H9 (cell line): Measurements from ENCODE around the gene MEGF9. TPM values are rescaled to one million over a fixed set of nuclear protein-coding genes. Genes with fewer than 3 reads are reported as not detected.

Source experiments
- DNase-seq: peaks from one replicate; pipeline ENCODE4 v3.0.0-alpha.2; 2017
- H2AFZ ChIP-seq: one replicate; pipeline ENCODE4 v1.6.1; 2013; ENCODE audit warnings: mild to moderate bottlenecking, low read length, control low read depth, moderate library complexity
- H2AK5ac ChIP-seq: 2 replicates; pipeline ENCODE4 v1.6.1; 2013; ENCODE audit warnings: low read length, control low read depth, mixed read lengths; ENCODE audit not compliant: insufficient read length
- H2BK120ac ChIP-seq: one replicate; pipeline ENCODE4 v1.6.1; 2013; ENCODE audit warnings: low read depth, mild to moderate bottlenecking, low read length, control low read depth, inconsistent platforms; ENCODE audit not compliant: poor library complexity, severe bottlenecking
- H2BK12ac ChIP-seq: 2 replicates; pipeline ENCODE4 v1.6.1; 2013; ENCODE audit warnings: low read length, control low read depth, mixed read lengths, low read depth; ENCODE audit not compliant: insufficient read length
- H2BK15ac ChIP-seq: 2 replicates; pipeline ENCODE4 v1.6.1; 2013; ENCODE audit warnings: low read depth, low read length, control low read depth
- H2BK20ac ChIP-seq: one replicate; pipeline ENCODE4 v1.6.1; 2013; ENCODE audit warnings: low read depth, mild to moderate bottlenecking, low read length, control low read depth, inconsistent platforms; ENCODE audit not compliant: poor library complexity, severe bottlenecking
- H2BK5ac ChIP-seq: 2 replicates; pipeline ENCODE4 v1.6.1; 2013; ENCODE audit warnings: low read length, control low read depth, mixed read lengths; ENCODE audit not compliant: insufficient read length
- H3K14ac ChIP-seq: 2 replicates; pipeline ENCODE4 v1.6.1; 2013; ENCODE audit warnings: low read length, control low read depth; ENCODE audit not compliant: insufficient read depth
- H3K18ac ChIP-seq: 2 replicates; pipeline ENCODE4 v1.6.1; 2013; ENCODE audit warnings: low read depth, mild to moderate bottlenecking, mixed read lengths, low read length, control low read depth; ENCODE audit not compliant: insufficient read length
- H3K23ac ChIP-seq: 2 replicates; pipeline ENCODE4 v1.6.1; 2013; ENCODE audit warnings: low read length, control low read depth, mixed read lengths, low read depth; ENCODE audit not compliant: insufficient read length
- H3K23me2 ChIP-seq: 2 replicates; pipeline ENCODE4 v1.6.1; 2013; ENCODE audit warnings: low read depth, mild to moderate bottlenecking, mixed read lengths, low read length, control low read depth; ENCODE audit not compliant: insufficient read length, poor library complexity, severe bottlenecking
- H3K27ac ChIP-seq: 2 replicates; pipeline ENCODE4 v1.5.1; 2013; ENCODE audit warnings: low read length, control low read depth, mixed read lengths, low read depth; ENCODE audit not compliant: insufficient read length
- H3K27me3 ChIP-seq: 2 replicates; pipeline ENCODE4 v1.6.1; 2013; ENCODE audit warnings: low read length, control low read depth, inconsistent platforms; ENCODE audit not compliant: insufficient read depth
- H3K4ac ChIP-seq: 2 replicates; pipeline ENCODE4 v1.6.1; 2013; ENCODE audit warnings: low read depth, mild to moderate bottlenecking, control low read depth, inconsistent platforms, low read length, moderate library complexity
- H3K4me1 ChIP-seq: 2 replicates; pipeline ENCODE4 v1.6.1; 2013; ENCODE audit warnings: low read length, control low read depth, inconsistent platforms; ENCODE audit not compliant: insufficient read depth
- H3K4me2 ChIP-seq: 2 replicates; pipeline ENCODE4 v1.6.1; 2013; ENCODE audit warnings: low read length, control low read depth, mixed read lengths; ENCODE audit not compliant: insufficient read length, insufficient read depth
- H3K56ac ChIP-seq: 2 replicates; pipeline ENCODE4 v1.6.1; 2013; ENCODE audit warnings: low read depth, mild to moderate bottlenecking, mixed read lengths, low read length, control low read depth; ENCODE audit not compliant: insufficient read length
- H3K79me1 ChIP-seq: 2 replicates; pipeline ENCODE4 v1.6.1; 2013; ENCODE audit warnings: low read depth, mild to moderate bottlenecking, moderate library complexity, low read length, control low read depth, inconsistent platforms; ENCODE audit not compliant: insufficient read depth, poor library complexity, severe bottlenecking
- H3K79me2 ChIP-seq: 2 replicates; pipeline ENCODE4 v1.6.1; 2013; ENCODE audit warnings: low read length, control low read depth, inconsistent platforms; ENCODE audit not compliant: insufficient read depth
- H3K9ac ChIP-seq: 2 replicates; pipeline ENCODE4 v1.6.1; 2013; ENCODE audit warnings: low read length, control low read depth, mixed read lengths; ENCODE audit not compliant: insufficient read length; ENCODE audit errors: extremely low read depth
- H3K9me3 ChIP-seq: one replicate; pipeline ENCODE4 v1.6.1; 2013; ENCODE audit warnings: low read depth, low read length, inconsistent platforms; ENCODE audit not compliant: control insufficient read depth
- H3T11ph ChIP-seq: one replicate; pipeline ENCODE4 v1.6.1; 2013; ENCODE audit warnings: mild to moderate bottlenecking, low read length, control low read depth, inconsistent platforms
- H4K20me1 ChIP-seq: one replicate; pipeline ENCODE4 v1.6.1; 2013; ENCODE audit not compliant: control insufficient read depth, insufficient read length, insufficient read depth
- H4K5ac ChIP-seq: 2 replicates; pipeline ENCODE4 v1.6.1; 2013; ENCODE audit warnings: low read depth, mild to moderate bottlenecking, mixed read lengths, low read length, control low read depth; ENCODE audit not compliant: insufficient read length
- H4K8ac ChIP-seq: replicated peaks from 2 replicates; pipeline ENCODE4 v1.6.1; 2013; ENCODE audit warnings: low read length, control low read depth, mixed read lengths, low read depth; ENCODE audit not compliant: insufficient read length
- H4K91ac ChIP-seq: 2 replicates; pipeline ENCODE4 v1.6.1; 2013; ENCODE audit warnings: low read depth, mild to moderate bottlenecking, moderate library complexity, mixed read lengths, low read length, control low read depth; ENCODE audit not compliant: insufficient read length
- H3K27ac Mint-ChIP-seq, 3 experiments: 2 replicates in 2 of 3; 3 replicates in 1 of 3; pipeline ENCODE4 v1.8.0; 2020 to 2021; ENCODE audit warnings: mixed read lengths in 3 of 3, mild to moderate bottlenecking in 1 of 3, moderate library complexity in 1 of 3
- H3K27me3 Mint-ChIP-seq: 2 replicates; pipeline ENCODE4 v1.8.0; 2021; ENCODE audit warnings: low read depth, mild to moderate bottlenecking, moderate library complexity, mixed read lengths
- H3K36me3 Mint-ChIP-seq, 3 experiments: 2 replicates in 2 of 3; 3 replicates in 1 of 3; pipeline ENCODE4 v1.8.0; 2020 to 2021; ENCODE audit warnings: low read depth in 3 of 3, mixed read lengths in 3 of 3; ENCODE audit not compliant: insufficient read depth in 1 of 3
- H3K4me1 Mint-ChIP-seq, 2 experiments: 2 replicates each; pipeline ENCODE4 v1.8.0; 2020; ENCODE audit warnings: mixed read lengths in 2 of 2
- H3K4me3 Mint-ChIP-seq, 2 experiments: 2 replicates in 1 of 2; 3 replicates in 1 of 2; pipeline ENCODE4 v1.8.0; 2020 to 2021; ENCODE audit warnings: mild to moderate bottlenecking in 2 of 2, mixed read lengths in 2 of 2, moderate library complexity in 1 of 2
- H3K9me3 Mint-ChIP-seq, 2 experiments: 2 replicates in 1 of 2; 3 replicates in 1 of 2; pipeline ENCODE4 v1.8.0; 2020; ENCODE audit warnings: mild to moderate bottlenecking in 2 of 2, mixed read lengths in 2 of 2, moderate library complexity in 1 of 2
- WGBS: extraction: QIAGEN DNeasy Blood & Tissue Kit; methylation state at CpG from one replicate; pipeline ENCODE4 v1.1.7; 2013; ENCODE audit warnings: missing lambda C conversion rate, low lambda C conversion rate, mixed read lengths; ENCODE audit not compliant: insufficient read length; ENCODE audit errors: extremely low coverage; 5-methylcytosine and 5-hydroxymethylcytosine counted together
- total RNA-seq: library from RNA; stranded (reverse); gene quantifications from 2 replicates; pipeline ENCODE4 v1.2.1, GENCODE V29; 2021
- TF ChIP-seq, protein P1 (sequence below): fragments of 200-600 bp; sonication (generic); conservative IDR thresholded peaks from 3 replicates; pipeline ENCODE4 v1.8.0; 2021; ENCODE audit warnings: antibody characterized with exemption, mild to moderate bottlenecking

MEGF9 gene
- total RNA-seq, 1 experiment from 2014 or later = 0.94 TPM

DNA sequence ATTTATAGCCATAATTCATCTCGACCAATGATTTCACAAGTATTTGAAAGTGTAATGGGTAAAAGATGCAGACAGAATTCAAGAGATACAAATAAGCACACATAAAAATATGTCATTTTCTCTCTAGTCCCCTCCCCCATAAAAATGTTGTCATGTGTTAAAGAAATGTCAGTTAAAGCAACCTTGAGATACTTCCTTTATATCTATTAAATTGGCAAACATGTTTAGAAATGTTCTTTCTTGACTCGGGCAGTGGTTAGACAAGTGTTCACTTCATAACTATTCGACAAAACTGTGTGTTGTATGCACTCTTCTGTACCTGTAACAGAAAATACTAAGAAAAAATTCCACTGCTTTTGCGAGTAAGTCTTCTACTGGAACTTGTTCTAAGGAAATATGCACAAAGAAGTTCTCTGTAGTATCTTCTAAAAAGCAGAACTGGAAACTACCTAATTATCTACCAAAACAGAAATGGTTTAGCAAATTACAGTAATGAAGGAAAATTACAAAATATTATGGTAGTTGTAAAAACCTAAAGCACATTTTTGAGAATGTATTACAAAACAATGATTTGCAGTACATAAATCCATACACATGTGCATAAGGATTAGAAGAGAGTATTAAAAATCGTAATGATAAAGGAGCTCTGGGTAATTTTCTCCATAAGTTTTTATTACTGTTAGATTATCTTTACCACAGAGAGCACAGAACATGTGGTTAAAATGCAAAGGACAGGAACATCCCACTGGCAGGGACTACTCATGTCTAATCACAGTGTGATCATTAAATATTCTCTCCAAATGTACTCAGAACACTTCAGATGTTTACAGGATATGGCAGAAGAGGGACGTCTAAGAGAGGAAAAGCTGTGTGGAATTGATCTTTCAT lies 43.0 kb upstream of the MEGF9 start:
- Histone ChIP-seq H3K27me3 (no peaks in the 10 kb centered on the region), H2BK15ac (no peak overlapping the region), H2BK5ac (no peak overlapping the region), H2AFZ (no peak overlapping the region), H3K23me2 (no peaks in the 10 kb centered on the region), H3K56ac (no peak overlapping the region), H2AK5ac (no peak overlapping the region), H3K14ac (no peak overlapping the region), H3K9ac (no peak overlapping the region), H3K79me1 (no peaks in the 10 kb centered on the region), H3T11ph (no peak overlapping the region), H4K5ac (no peak overlapping the region), H3K27ac (no peak overlapping the region), H3K4ac (no peak overlapping the region), H3K79me2 (no peaks in the 10 kb centered on the region), H2BK12ac (no peak overlapping the region), H2BK20ac (no peak overlapping the region), H3K9me3 (no peaks in the 10 kb centered on the region), H2BK120ac (no peak overlapping the region), H3K23ac (no peak overlapping the region), H3K4me2 (no peak overlapping the region), H4K8ac (no peak overlapping the region), H3K18ac (no peak overlapping the region), H4K20me1 (no peaks in the 10 kb centered on the region), H4K91ac (no peak overlapping the region), H3K4me1 (no peaks in the 10 kb centered on the region; the same call in 1 of the 2 replicates)
- Mint-ChIP-seq H3K4me1 (no peaks in the 10 kb centered on the region), H3K4me3 (no peak overlapping the region), H3K9me3 (no peaks in the 10 kb centered on the region), H3K27me3 (no peaks in the 10 kb centered on the region), H3K36me3 (peaks cover 6 to 13% (median 7%) of the 10 kb centered on the region in 3 experiments; a peak in 6 of 7 replicates), H3K27ac (no peak overlapping the region)
- no peak for DNase-seq
- TF ChIP-seq, protein P1, sequence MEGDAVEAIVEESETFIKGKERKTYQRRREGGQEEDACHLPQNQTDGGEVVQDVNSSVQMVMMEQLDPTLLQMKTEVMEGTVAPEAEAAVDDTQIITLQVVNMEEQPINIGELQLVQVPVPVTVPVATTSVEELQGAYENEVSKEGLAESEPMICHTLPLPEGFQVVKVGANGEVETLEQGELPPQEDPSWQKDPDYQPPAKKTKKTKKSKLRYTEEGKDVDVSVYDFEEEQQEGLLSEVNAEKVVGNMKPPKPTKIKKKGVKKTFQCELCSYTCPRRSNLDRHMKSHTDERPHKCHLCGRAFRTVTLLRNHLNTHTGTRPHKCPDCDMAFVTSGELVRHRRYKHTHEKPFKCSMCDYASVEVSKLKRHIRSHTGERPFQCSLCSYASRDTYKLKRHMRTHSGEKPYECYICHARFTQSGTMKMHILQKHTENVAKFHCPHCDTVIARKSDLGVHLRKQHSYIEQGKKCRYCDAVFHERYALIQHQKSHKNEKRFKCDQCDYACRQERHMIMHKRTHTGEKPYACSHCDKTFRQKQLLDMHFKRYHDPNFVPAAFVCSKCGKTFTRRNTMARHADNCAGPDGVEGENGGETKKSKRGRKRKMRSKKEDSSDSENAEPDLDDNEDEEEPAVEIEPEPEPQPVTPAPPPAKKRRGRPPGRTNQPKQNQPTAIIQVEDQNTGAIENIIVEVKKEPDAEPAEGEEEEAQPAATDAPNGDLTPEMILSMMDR = no peak
- no CpG with 5 or more reads among the region's 6 CpGs for WGBS
